ENCODE measurements around the gene KRT13.

Gene KRT13

DNA sequence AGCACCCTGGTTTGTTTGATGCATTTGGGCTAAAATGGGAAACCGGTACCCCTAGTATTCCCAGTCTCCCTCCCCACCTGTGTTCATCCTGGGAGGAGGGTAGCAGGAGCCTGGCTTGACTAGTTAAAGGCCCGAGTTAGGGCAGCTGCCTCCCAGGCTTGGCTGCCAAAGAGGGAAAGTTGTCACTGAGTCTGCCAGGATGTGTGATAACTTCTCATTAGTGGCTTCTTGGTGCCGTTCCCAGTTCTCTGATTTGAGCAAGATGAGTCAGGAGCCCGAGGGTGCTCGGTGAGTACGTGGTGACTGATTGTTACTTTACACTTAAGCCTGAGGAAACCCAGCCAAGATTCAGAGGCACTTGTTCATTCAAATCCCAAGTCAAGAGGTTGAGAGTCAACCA is 40.7 kb downstream of the KRT13 start (continued):
- no peak for TF ChIP-seq RARB (CRISPR knock-in tag; IDR thresholded peaks at IDR 0.05)

DNA sequence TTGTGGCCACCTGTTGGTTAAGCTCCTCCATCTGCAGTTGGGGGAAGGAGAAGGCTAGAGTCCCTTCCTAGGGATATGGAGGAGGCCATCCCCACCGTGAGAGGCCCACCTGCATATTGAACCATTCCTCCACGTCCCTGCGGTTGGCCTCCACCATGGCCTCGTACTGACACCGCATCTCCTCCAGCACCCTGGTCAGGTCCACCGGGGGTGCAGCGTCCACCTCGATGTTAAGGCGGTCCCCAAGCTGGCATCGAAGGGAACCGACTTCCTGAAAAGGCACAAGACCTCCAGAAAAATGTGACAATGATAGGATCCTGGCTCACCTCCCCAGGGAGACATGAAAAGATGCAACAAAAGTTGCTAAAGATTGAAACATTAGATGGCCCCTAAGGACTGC is 41.2 kb downstream of the KRT13 start:
- TF ChIP-seq ARNTL (CRISPR knock-in tag; IDR thresholded peaks at IDR 0.05; ENCODE audit: borderline replicate concordance, low read depth) (no peak), ZNF565 (CRISPR knock-in tag; conservative IDR thresholded peaks at IDR 0.05; ENCODE audit: low read depth) (no peak), PPARA (CRISPR knock-in tag; IDR thresholded peaks at IDR 0.05; ENCODE audit: borderline replicate concordance) (no peak)
- TF ChIP-seq, protein P1, sequence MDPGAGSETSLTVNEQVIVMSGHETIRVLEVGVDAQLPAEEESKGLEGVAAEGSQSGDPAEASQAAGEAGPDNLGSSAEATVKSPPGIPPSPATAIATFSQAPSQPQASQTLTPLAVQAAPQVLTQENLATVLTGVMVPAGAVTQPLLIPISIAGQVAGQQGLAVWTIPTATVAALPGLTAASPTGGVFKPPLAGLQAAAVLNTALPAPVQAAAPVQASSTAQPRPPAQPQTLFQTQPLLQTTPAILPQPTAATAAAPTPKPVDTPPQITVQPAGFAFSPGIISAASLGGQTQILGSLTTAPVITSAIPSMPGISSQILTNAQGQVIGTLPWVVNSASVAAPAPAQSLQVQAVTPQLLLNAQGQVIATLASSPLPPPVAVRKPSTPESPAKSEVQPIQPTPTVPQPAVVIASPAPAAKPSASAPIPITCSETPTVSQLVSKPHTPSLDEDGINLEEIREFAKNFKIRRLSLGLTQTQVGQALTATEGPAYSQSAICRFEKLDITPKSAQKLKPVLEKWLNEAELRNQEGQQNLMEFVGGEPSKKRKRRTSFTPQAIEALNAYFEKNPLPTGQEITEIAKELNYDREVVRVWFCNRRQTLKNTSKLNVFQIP (CRISPR knock-in tag; IDR thresholded peaks at IDR 0.05; ENCODE audit: borderline replicate concordance, low read depth), result no peak
- no peak for ATAC-seq

DNA sequence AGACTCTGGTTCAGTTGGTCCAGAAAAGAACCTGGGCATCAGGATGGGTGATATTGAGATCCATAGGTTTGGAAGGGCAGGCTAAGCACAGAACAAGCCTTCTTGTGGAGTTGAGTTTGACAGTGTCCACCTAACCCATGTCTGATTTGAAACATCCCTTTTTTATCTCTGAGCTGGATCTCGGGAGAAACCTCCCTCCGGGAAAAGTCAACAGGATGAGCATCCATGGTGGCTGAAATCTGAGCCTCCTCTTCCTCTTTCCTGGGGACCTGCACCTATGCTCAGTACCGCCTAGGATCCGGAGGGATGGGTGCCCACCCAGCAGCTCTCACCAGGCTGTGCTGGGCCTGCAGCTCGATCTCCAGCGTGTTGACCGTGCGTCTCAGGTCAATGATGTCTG is 41.7 kb downstream of the KRT13 start:
- ATAC-seq, result no peak
- TF ChIP-seq ZC3H10 (CRISPR knock-in tag; IDR thresholded peaks at IDR 0.05), result no peak
- TF ChIP-seq BACH2 (CRISPR knock-in tag; IDR thresholded peaks at IDR 0.05; ENCODE audit: borderline replicate concordance), result no peak
- TF ChIP-seq, protein P2, sequence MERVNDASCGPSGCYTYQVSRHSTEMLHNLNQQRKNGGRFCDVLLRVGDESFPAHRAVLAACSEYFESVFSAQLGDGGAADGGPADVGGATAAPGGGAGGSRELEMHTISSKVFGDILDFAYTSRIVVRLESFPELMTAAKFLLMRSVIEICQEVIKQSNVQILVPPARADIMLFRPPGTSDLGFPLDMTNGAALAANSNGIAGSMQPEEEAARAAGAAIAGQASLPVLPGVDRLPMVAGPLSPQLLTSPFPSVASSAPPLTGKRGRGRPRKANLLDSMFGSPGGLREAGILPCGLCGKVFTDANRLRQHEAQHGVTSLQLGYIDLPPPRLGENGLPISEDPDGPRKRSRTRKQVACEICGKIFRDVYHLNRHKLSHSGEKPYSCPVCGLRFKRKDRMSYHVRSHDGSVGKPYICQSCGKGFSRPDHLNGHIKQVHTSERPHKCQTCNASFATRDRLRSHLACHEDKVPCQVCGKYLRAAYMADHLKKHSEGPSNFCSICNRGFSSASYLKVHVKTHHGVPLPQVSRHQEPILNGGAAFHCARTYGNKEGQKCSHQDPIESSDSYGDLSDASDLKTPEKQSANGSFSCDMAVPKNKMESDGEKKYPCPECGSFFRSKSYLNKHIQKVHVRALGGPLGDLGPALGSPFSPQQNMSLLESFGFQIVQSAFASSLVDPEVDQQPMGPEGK (CRISPR knock-in tag; IDR thresholded peaks at IDR 0.05; ENCODE audit: borderline replicate concordance), result no peak
- TF ChIP-seq PPARA (CRISPR knock-in tag; IDR thresholded peaks at IDR 0.05; ENCODE audit: borderline replicate concordance), result no peak
- no peak for TF ChIP-seq CSDC2 (CRISPR knock-in tag; IDR thresholded peaks at IDR 0.05)
- no peak for TF ChIP-seq TCF4 (CRISPR knock-in tag; IDR thresholded peaks at IDR 0.05; ENCODE audit: borderline replicate concordance)
- TF ChIP-seq, protein P1 (CRISPR knock-in tag; IDR thresholded peaks at IDR 0.05; ENCODE audit: borderline replicate concordance, low read depth), result no peak
- TF ChIP-seq, protein P3, sequence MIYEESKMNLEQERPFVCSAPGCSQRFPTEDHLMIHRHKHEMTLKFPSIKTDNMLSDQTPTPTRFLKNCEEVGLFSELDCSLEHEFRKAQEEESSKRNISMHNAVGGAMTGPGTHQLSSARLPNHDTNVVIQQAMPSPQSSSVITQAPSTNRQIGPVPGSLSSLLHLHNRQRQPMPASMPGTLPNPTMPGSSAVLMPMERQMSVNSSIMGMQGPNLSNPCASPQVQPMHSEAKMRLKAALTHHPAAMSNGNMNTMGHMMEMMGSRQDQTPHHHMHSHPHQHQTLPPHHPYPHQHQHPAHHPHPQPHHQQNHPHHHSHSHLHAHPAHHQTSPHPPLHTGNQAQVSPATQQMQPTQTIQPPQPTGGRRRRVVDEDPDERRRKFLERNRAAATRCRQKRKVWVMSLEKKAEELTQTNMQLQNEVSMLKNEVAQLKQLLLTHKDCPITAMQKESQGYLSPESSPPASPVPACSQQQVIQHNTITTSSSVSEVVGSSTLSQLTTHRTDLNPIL (CRISPR knock-in tag; IDR thresholded peaks at IDR 0.05; ENCODE audit: low read depth), result no peak
- no peak for TF ChIP-seq RARB (CRISPR knock-in tag; IDR thresholded peaks at IDR 0.05)
- TF ChIP-seq, protein P4, sequence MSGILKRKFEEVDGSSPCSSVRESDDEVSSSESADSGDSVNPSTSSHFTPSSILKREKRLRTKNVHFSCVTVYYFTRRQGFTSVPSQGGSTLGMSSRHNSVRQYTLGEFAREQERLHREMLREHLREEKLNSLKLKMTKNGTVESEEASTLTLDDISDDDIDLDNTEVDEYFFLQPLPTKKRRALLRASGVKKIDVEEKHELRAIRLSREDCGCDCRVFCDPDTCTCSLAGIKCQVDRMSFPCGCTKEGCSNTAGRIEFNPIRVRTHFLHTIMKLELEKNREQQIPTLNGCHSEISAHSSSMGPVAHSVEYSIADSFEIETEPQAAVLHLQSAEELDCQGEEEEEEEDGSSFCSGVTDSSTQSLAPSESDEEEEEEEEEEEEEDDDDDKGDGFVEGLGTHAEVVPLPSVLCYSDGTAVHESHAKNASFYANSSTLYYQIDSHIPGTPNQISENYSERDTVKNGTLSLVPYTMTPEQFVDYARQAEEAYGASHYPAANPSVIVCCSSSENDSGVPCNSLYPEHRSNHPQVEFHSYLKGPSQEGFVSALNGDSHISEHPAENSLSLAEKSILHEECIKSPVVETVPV (CRISPR knock-in tag; IDR thresholded peaks at IDR 0.05), result no peak
- no peak for TF ChIP-seq SNAI2 (CRISPR knock-in tag; IDR thresholded peaks at IDR 0.05)
- TF ChIP-seq ZNF8 (CRISPR knock-in tag; IDR thresholded peaks at IDR 0.05), result no peak
- no peak for TF ChIP-seq ISL1 (CRISPR knock-in tag; IDR thresholded peaks at IDR 0.05)
- no peak for TF ChIP-seq ESRRG (CRISPR knock-in tag; IDR thresholded peaks at IDR 0.05)
- TF ChIP-seq TOX (CRISPR knock-in tag; IDR thresholded peaks at IDR 0.05; ENCODE audit: borderline replicate concordance), result no peak

DNA sequence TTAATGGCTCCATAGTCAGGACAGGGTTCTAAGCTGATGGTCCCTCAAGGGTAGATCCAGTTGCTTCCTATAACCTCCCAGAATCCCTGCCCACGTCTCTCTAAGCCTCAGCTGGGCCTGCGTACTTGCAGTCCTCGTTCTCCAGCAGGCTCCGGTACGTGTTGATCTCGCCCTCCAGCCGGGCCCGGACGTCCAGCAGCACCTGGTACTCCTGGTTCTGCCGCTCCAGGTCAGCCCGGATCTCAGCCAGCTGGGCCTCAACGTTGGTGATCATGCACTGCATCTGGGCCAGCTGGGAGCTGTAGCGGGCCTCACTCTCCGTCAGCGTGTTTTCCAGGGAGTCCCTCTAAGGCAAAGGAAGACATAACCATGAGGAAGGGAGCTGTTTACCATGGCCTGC is 42.7 kb downstream of the KRT13 start:
- TF ChIP-seq, protein P5, sequence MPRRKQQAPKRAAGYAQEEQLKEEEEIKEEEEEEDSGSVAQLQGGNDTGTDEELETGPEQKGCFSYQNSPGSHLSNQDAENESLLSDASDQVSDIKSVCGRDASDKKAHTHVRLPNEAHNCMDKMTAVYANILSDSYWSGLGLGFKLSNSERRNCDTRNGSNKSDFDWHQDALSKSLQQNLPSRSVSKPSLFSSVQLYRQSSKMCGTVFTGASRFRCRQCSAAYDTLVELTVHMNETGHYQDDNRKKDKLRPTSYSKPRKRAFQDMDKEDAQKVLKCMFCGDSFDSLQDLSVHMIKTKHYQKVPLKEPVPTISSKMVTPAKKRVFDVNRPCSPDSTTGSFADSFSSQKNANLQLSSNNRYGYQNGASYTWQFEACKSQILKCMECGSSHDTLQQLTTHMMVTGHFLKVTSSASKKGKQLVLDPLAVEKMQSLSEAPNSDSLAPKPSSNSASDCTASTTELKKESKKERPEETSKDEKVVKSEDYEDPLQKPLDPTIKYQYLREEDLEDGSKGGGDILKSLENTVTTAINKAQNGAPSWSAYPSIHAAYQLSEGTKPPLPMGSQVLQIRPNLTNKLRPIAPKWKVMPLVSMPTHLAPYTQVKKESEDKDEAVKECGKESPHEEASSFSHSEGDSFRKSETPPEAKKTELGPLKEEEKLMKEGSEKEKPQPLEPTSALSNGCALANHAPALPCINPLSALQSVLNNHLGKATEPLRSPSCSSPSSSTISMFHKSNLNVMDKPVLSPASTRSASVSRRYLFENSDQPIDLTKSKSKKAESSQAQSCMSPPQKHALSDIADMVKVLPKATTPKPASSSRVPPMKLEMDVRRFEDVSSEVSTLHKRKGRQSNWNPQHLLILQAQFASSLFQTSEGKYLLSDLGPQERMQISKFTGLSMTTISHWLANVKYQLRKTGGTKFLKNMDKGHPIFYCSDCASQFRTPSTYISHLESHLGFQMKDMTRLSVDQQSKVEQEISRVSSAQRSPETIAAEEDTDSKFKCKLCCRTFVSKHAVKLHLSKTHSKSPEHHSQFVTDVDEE (CRISPR knock-in tag; IDR thresholded peaks at IDR 0.05), result no peak
- TF ChIP-seq ZFP3 (CRISPR knock-in tag; IDR thresholded peaks at IDR 0.05) (no peak), ZNF565 (CRISPR knock-in tag; conservative IDR thresholded peaks at IDR 0.05; ENCODE audit: low read depth) (no peak)
- ATAC-seq, result no peak
